ENCODE results near the gene ZNF407.

ZNF407 gene

DNA sequence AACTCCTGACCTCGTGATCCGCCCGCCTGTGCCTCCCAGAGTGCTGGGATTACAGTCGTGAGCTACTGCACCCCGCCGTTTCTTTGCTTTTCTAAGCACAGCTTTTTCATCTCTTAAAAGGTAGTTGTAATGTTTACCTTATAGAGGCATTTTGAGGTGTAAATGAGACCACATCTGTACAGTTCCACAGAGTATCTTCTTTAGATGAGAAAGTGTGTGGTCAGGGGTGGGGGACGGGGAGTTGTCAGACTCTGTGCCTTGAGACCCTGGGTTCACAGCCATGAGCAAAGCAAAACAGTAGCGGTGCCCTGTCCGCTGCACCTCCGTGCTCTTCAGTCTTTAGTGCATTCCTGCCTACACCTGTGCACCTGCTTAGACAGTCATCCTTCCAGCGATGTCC, 251.6 kb downstream of the ZNF407 start:
- no peaks in the 10 kb centered on the region for H3K27me3 ChIP-seq (ENCODE audit: control insufficient read depth, insufficient read depth, low read length)
- H3K4me1 ChIP-seq, result no peaks in the 10 kb centered on the region
- no peak overlapping the region for H3K9ac ChIP-seq
- no peaks in the 10 kb centered on the region for H3K79me2 ChIP-seq
- no peak overlapping the region for H3K4me3 ChIP-seq (ENCODE audit: low read depth, low read length)
- no peak overlapping the region for H3K27ac ChIP-seq
- TF ChIP-seq, protein P1, sequence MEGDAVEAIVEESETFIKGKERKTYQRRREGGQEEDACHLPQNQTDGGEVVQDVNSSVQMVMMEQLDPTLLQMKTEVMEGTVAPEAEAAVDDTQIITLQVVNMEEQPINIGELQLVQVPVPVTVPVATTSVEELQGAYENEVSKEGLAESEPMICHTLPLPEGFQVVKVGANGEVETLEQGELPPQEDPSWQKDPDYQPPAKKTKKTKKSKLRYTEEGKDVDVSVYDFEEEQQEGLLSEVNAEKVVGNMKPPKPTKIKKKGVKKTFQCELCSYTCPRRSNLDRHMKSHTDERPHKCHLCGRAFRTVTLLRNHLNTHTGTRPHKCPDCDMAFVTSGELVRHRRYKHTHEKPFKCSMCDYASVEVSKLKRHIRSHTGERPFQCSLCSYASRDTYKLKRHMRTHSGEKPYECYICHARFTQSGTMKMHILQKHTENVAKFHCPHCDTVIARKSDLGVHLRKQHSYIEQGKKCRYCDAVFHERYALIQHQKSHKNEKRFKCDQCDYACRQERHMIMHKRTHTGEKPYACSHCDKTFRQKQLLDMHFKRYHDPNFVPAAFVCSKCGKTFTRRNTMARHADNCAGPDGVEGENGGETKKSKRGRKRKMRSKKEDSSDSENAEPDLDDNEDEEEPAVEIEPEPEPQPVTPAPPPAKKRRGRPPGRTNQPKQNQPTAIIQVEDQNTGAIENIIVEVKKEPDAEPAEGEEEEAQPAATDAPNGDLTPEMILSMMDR (IDR thresholded peaks at IDR 0.05), result no peak
- no peak overlapping the region for H2AFZ ChIP-seq
- H3K36me3 ChIP-seq (ENCODE audit: control insufficient read depth, insufficient read depth, low read length), result no peaks in the 10 kb centered on the region
- no peak overlapping the region for H3K4me2 ChIP-seq (ENCODE audit: low read length)
- no peaks in the 10 kb centered on the region for H3K9me3 ChIP-seq (ENCODE audit: control insufficient read depth, low read length)

DNA sequence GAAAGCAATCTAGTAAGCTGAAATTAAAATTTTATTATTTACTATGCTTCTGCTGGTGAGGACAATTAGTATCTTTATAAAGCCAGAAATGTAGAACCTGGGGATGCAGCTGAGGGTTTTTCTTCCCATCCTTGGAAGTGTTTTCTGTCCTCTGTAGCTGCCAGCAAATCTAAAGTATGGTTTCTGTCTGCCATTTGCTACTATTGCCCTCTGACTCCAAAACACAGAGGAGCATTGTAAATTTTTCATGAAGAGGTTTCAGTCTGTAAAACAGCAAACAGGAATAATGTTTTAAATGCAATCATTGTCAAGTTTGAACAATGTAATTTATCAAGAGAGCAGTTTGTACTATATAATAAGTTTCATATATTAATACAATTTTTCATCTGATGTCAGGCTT, 258.8 kb downstream of the ZNF407 start:
- H3K79me2 ChIP-seq, result no peaks in the 10 kb centered on the region
- no peaks in the 10 kb centered on the region for H3K36me3 ChIP-seq (ENCODE audit: control insufficient read depth, insufficient read depth, low read length)
- TF ChIP-seq, protein P1 (IDR thresholded peaks at IDR 0.05), result no peak
- no peak overlapping the region for H3K9ac ChIP-seq
- no peaks in the 10 kb centered on the region for H3K9me3 ChIP-seq (ENCODE audit: control insufficient read depth, low read length)
- no peaks in the 10 kb centered on the region for H3K27me3 ChIP-seq (ENCODE audit: control insufficient read depth, insufficient read depth, low read length)
- H3K27ac ChIP-seq, result no peak overlapping the region
- no peak overlapping the region for H3K4me2 ChIP-seq (ENCODE audit: low read length)
- no peak overlapping the region for H3K4me3 ChIP-seq (ENCODE audit: low read depth, low read length)
- peaks cover 5% of the 10 kb centered on the region for H3K4me1 ChIP-seq
- no peak overlapping the region for H2AFZ ChIP-seq

DNA sequence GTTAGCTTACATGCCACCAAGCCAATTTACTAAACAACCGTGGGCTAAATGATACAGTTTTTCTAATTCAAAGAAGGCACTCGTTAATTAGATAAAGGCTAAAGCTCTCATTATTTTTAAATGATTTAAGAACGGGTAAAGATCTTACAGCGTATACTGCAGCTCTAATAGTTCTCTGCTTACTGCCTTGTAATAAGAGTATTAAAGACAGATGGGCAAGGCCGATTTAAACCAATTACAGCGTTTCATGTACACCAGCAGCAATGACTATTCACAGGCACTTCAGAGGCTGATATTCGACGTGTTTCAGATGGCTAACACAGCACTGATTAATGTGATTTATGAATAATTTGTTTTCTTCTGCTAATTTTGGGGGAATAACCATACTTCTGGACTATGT, 259.3 kb downstream of the ZNF407 start:
- no peak overlapping the region for H3K4me2 ChIP-seq (ENCODE audit: low read length)
- H3K27me3 ChIP-seq (ENCODE audit: control insufficient read depth, insufficient read depth, low read length), result no peaks in the 10 kb centered on the region
- no peak overlapping the region for H2AFZ ChIP-seq
- no peak overlapping the region for H3K4me3 ChIP-seq (ENCODE audit: low read depth, low read length)
- H3K27ac ChIP-seq, result no peak overlapping the region
- H3K36me3 ChIP-seq (ENCODE audit: control insufficient read depth, insufficient read depth, low read length), result no peaks in the 10 kb centered on the region
- H3K79me2 ChIP-seq, result no peaks in the 10 kb centered on the region
- no peaks in the 10 kb centered on the region for H3K9me3 ChIP-seq (ENCODE audit: control insufficient read depth, low read length)
- H3K4me1 ChIP-seq, result peaks cover 5% of the 10 kb centered on the region
- TF ChIP-seq, protein P1 (IDR thresholded peaks at IDR 0.05), result no peak
- H3K9ac ChIP-seq, result no peak overlapping the region

DNA sequence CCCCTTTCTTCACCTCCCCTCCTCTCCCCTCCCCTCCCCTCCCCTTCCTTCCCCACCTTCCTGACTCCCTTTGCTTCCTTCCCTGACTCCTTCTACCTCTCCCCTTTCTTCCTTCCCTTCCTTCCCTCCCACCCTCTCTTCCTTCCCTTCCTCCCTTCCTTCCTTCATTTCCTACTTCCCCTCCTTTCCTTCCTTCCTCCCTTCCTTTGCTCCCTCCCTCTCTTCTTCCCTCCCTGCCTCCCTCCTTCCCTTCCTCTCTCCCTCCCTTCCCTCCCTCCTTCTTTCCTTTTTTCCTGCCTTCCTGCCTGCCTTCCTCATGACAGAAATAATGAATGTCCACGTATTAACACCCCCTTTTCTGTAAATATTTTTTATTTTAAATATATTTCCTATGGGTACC, 260.2 kb downstream of the ZNF407 start:
- Histone ChIP-seq H3K36me3 (ENCODE audit: control insufficient read depth, insufficient read depth, low read length) (no peaks in the 10 kb centered on the region), H3K27ac (no peak overlapping the region), H2AFZ (no peak overlapping the region), H3K4me2 (ENCODE audit: low read length) (no peak overlapping the region), H3K9ac (no peak overlapping the region), H3K4me1 (peaks cover 5% of the 10 kb centered on the region), H3K79me2 (no peaks in the 10 kb centered on the region), H3K27me3 (ENCODE audit: control insufficient read depth, insufficient read depth, low read length) (no peaks in the 10 kb centered on the region), H3K4me3 (ENCODE audit: low read depth, low read length) (no peak overlapping the region), H3K9me3 (ENCODE audit: control insufficient read depth, low read length) (no peaks in the 10 kb centered on the region)
- TF ChIP-seq, protein P1 (IDR thresholded peaks at IDR 0.05), result no peak

DNA sequence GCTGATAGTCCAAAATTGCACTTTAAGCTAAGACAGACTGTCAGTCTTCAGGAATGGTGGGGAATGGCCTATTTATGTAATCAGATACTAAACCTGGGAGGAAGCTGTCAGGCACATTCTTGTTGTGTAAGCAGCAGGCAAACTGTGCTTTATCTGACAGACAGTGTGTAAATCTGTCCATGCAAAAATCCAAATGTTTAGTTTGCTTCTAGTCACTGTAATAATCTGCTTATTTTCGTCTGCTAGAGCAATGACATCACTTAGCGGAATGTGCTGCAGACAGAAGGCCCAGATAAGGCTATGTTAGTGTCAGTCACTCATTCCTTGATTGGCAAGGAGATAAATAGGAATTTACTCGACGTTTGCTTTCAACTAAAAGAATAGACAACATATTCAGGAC, 263.5 kb downstream of the ZNF407 start:
- peak overlapping the region; percentile 55 for H3K4me2 ChIP-seq (ENCODE audit: low read length)
- no peak overlapping the region for H3K9ac ChIP-seq
- H2AFZ ChIP-seq, result peak overlapping the region; percentile 31
- no peaks in the 10 kb centered on the region for H3K9me3 ChIP-seq (ENCODE audit: control insufficient read depth, low read length)
- no peaks in the 10 kb centered on the region for H3K27me3 ChIP-seq (ENCODE audit: control insufficient read depth, insufficient read depth, low read length)
- H3K27ac ChIP-seq, result peak overlapping the region; percentile 20
- H3K4me1 ChIP-seq, result peaks cover 5% of the 10 kb centered on the region
- no peak overlapping the region for H3K4me3 ChIP-seq (ENCODE audit: low read depth, low read length)
- no peaks in the 10 kb centered on the region for H3K36me3 ChIP-seq (ENCODE audit: control insufficient read depth, insufficient read depth, low read length)
- no peaks in the 10 kb centered on the region for H3K79me2 ChIP-seq
- TF ChIP-seq, protein P1 (IDR thresholded peaks at IDR 0.05), result no peak

All from parathyroid adenoma (tissue), 2 donors.